Measurements from ENCODE around the gene MRPL42.

Gene MRPL42

DNA sequence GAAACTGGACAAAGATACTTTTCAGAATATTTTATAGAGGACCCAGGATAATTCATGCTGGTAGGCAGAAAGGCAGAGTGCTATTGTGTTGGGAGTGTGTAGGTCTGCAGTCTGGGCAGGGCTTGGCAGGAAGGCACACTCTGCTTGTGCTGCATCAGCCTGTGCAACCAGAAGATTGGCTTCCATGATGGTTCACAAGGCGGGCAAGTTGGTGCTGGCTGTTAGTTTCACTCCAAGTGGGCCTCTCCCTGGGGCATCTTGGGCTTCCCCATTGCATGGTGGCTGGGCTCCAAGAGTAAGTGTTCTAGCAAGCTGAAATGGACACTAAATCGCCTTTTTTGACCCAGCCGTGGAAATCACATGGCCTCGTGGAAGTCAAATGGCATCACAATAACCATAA lies 23.7 kb upstream of the MRPL42 start:
- Histone ChIP-seq H3K4me1 (ENCODE audit: control insufficient read depth, insufficient read depth, low read length) (peaks cover 15% of the 10 kb centered on the region), H3K36me3 (ENCODE audit: control insufficient read depth in 2 of 2, insufficient read depth in 1 of 2, low read length in 2 of 2) (no peaks in the 10 kb centered on the region), H3K9me3 (ENCODE audit: control insufficient read depth, insufficient read depth, low read depth, low read length) (no peaks in the 10 kb centered on the region), H3K4me3 (ENCODE audit: low read depth, low read length) (no peak overlapping the region), H3K27ac (ENCODE audit: extremely low read depth, low read depth, low read length) (no peak overlapping the region)
- ChIA-PET POLR2A (no interaction called here), CTCF (interaction anchor here (0.6 kb wide), 2 partner anchors 27 to 1101 kb away, joined by 3 read pairs; no protein-coding TSS in a partner anchor)
- no peak for TF ChIP-seq ZBTB48 (tag by site-specific recombination; IDR thresholded peaks at IDR 0.05)

DNA sequence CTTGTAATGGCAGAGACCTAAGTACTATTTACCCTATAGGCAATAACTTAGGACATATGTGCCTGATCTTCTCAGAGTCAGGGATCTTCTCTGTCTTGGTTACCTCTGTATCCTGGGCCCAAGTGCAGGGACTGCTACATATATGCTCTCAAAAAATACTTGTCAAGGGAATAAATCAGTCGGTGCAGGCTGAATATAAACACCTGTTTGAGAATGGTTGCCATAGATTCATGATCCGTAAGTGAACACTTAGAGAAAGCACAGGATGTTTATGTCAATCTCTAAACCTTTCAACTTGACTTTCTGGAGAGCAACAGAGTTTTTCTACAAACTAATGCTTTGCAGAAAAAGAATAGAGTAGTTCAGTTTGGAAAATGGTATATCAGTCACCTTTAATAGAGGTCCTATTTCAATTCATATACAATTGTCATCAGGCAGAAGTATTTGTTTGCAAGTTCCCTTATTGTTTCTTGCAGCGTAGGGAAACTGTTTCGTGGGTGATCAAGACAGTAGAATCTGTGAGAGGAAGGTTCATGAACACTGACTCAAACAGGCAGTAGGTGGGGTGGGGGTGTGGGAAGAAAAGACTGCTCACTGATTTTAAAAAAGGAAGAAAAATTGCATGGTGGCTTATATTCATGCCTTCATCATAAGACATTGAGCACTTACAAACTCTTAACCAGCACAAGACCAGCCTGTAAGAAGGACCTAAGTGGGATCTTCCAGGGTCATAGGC lies 19.6 kb upstream of the MRPL42 start:
- no peak overlapping the region for H3K27ac ChIP-seq (ENCODE audit: extremely low read depth, low read depth, low read length)
- POLR2A ChIA-PET, result no interaction called here
- TF ChIP-seq EGR2 (tag by site-specific recombination; IDR thresholded peaks at IDR 0.05; ENCODE audit: low read depth), result 0 out of 2 replicates have a peak, but pooled peaks have one; percentile 32
- no peak for TF ChIP-seq ZNF621 (tag by site-specific recombination; IDR thresholded peaks at IDR 0.05)
- CTCF ChIA-PET, result no interaction called here
- no peaks in the 10 kb centered on the region for H3K36me3 ChIP-seq (ENCODE audit: control insufficient read depth in 2 of 2, insufficient read depth in 1 of 2, low read length in 2 of 2)
- H3K4me1 ChIP-seq (ENCODE audit: control insufficient read depth, insufficient read depth, low read length), result no peaks in the 10 kb centered on the region
- no peak overlapping the region for H3K4me3 ChIP-seq (ENCODE audit: low read depth, low read length)
- no peaks in the 10 kb centered on the region for H3K9me3 ChIP-seq (ENCODE audit: control insufficient read depth, insufficient read depth, low read depth, low read length)

DNA sequence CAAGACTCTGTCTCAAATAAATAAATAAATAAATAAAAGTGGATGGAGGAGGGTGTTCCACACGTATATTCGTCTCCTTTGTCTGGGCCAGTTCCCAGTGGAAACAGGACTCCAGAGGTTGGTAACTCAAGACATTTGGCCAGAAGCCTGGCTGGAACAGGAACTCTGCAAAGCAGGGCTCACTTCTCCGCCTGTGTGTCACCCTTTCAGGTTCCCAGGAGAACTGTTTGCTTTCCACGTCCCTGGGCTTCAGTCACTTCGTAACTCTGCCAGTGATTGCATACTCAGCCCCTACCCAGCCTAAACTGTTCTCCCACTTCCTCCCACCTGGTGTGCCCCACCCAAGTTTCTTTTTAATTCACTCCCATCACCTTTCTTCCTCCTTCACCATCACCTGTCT lies 18.5 kb upstream of the MRPL42 start:
- Histone ChIP-seq H3K36me3 (ENCODE audit: control insufficient read depth in 2 of 2, insufficient read depth in 1 of 2, low read length in 2 of 2) (no peaks in the 10 kb centered on the region), H3K27ac (ENCODE audit: extremely low read depth, low read depth, low read length) (no peak overlapping the region), H3K4me3 (ENCODE audit: low read depth, low read length) (no peak overlapping the region), H3K9me3 (ENCODE audit: control insufficient read depth, insufficient read depth, low read depth, low read length) (no peaks in the 10 kb centered on the region), H3K4me1 (ENCODE audit: control insufficient read depth, insufficient read depth, low read length) (no peaks in the 10 kb centered on the region)
- POLR2A ChIA-PET, result no interaction called here
- TF ChIP-seq ZBTB1 (tag by site-specific recombination; IDR thresholded peaks at IDR 0.05), result no peak
- TF ChIP-seq, protein P1, sequence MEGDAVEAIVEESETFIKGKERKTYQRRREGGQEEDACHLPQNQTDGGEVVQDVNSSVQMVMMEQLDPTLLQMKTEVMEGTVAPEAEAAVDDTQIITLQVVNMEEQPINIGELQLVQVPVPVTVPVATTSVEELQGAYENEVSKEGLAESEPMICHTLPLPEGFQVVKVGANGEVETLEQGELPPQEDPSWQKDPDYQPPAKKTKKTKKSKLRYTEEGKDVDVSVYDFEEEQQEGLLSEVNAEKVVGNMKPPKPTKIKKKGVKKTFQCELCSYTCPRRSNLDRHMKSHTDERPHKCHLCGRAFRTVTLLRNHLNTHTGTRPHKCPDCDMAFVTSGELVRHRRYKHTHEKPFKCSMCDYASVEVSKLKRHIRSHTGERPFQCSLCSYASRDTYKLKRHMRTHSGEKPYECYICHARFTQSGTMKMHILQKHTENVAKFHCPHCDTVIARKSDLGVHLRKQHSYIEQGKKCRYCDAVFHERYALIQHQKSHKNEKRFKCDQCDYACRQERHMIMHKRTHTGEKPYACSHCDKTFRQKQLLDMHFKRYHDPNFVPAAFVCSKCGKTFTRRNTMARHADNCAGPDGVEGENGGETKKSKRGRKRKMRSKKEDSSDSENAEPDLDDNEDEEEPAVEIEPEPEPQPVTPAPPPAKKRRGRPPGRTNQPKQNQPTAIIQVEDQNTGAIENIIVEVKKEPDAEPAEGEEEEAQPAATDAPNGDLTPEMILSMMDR (tag by site-specific recombination; IDR thresholded peaks at IDR 0.05), result no peak
- TF ChIP-seq, protein P2, sequence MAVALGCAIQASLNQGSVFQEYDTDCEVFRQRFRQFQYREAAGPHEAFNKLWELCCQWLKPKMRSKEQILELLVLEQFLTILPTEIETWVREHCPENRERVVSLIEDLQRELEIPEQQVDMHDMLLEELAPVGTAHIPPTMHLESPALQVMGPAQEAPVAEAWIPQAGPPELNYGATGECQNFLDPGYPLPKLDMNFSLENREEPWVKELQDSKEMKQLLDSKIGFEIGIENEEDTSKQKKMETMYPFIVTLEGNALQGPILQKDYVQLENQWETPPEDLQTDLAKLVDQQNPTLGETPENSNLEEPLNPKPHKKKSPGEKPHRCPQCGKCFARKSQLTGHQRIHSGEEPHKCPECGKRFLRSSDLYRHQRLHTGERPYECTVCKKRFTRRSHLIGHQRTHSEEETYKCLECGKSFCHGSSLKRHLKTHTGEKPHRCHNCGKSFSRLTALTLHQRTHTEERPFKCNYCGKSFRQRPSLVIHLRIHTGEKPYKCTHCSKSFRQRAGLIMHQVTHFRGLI (tag by site-specific recombination; IDR thresholded peaks at IDR 0.05), result no peak
- TF ChIP-seq, protein P3, sequence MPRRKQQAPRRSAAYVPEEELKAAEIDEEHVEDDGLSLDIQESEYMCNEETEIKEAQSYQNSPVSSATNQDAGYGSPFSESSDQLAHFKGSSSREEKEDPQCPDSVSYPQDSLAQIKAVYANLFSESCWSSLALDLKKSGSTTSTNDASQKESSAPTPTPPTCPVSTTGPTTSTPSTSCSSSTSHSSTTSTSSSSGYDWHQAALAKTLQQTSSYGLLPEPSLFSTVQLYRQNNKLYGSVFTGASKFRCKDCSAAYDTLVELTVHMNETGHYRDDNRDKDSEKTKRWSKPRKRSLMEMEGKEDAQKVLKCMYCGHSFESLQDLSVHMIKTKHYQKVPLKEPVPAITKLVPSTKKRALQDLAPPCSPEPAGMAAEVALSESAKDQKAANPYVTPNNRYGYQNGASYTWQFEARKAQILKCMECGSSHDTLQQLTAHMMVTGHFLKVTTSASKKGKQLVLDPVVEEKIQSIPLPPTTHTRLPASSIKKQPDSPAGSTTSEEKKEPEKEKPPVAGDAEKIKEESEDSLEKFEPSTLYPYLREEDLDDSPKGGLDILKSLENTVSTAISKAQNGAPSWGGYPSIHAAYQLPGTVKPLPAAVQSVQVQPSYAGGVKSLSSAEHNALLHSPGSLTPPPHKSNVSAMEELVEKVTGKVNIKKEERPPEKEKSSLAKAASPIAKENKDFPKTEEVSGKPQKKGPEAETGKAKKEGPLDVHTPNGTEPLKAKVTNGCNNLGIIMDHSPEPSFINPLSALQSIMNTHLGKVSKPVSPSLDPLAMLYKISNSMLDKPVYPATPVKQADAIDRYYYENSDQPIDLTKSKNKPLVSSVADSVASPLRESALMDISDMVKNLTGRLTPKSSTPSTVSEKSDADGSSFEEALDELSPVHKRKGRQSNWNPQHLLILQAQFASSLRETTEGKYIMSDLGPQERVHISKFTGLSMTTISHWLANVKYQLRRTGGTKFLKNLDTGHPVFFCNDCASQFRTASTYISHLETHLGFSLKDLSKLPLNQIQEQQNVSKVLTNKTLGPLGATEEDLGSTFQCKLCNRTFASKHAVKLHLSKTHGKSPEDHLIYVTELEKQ (tag by site-specific recombination; IDR thresholded peaks at IDR 0.05; ENCODE audit: borderline replicate concordance), result no peak
- TF ChIP-seq, protein P4, sequence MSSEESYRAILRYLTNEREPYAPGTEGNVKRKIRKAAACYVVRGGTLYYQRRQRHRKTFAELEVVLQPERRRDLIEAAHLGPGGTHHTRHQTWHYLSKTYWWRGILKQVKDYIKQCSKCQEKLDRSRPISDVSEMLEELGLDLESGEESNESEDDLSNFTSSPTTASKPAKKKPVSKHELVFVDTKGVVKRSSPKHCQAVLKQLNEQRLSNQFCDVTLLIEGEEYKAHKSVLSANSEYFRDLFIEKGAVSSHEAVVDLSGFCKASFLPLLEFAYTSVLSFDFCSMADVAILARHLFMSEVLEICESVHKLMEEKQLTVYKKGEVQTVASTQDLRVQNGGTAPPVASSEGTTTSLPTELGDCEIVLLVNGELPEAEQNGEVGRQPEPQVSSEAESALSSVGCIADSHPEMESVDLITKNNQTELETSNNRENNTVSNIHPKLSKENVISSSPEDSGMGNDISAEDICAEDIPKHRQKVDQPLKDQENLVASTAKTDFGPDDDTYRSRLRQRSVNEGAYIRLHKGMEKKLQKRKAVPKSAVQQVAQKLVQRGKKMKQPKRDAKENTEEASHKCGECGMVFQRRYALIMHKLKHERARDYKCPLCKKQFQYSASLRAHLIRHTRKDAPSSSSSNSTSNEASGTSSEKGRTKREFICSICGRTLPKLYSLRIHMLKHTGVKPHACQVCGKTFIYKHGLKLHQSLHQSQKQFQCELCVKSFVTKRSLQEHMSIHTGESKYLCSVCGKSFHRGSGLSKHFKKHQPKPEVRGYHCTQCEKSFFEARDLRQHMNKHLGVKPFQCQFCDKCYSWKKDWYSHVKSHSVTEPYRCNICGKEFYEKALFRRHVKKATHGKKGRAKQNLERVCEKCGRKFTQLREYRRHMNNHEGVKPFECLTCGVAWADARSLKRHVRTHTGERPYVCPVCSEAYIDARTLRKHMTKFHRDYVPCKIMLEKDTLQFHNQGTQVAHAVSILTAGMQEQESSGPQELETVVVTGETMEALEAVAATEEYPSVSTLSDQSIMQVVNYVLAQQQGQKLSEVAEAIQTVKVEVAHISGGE (tag by site-specific recombination; conservative IDR thresholded peaks at IDR 0.05; ENCODE audit: low read depth), result 0 out of 2 replicates have a peak, but pooled peaks have one; percentile 12
- TF ChIP-seq KLF16 (tag by site-specific recombination; IDR thresholded peaks at IDR 0.05), result no peak
- TF ChIP-seq ZXDB (tag by site-specific recombination; IDR thresholded peaks at IDR 0.05), result no peak
- TF ChIP-seq ZFHX2 (tag by site-specific recombination; conservative IDR thresholded peaks at IDR 0.05), result no peak
- CTCF ChIA-PET, result interaction anchor here (0.6 kb wide), 1 partner anchor 9 kb away, joined by 3 read pairs; no protein-coding TSS in a partner anchor
